ENCODE measurements around the gene NEDD8. TPM values are rescaled to one million over a fixed set of nuclear protein-coding genes. Genes with fewer than 3 reads are reported as not detected.

Gene NEDD8
- total RNA-seq, 2 experiments from 2014 or later: 42.0 to 43.5 TPM

DNA sequence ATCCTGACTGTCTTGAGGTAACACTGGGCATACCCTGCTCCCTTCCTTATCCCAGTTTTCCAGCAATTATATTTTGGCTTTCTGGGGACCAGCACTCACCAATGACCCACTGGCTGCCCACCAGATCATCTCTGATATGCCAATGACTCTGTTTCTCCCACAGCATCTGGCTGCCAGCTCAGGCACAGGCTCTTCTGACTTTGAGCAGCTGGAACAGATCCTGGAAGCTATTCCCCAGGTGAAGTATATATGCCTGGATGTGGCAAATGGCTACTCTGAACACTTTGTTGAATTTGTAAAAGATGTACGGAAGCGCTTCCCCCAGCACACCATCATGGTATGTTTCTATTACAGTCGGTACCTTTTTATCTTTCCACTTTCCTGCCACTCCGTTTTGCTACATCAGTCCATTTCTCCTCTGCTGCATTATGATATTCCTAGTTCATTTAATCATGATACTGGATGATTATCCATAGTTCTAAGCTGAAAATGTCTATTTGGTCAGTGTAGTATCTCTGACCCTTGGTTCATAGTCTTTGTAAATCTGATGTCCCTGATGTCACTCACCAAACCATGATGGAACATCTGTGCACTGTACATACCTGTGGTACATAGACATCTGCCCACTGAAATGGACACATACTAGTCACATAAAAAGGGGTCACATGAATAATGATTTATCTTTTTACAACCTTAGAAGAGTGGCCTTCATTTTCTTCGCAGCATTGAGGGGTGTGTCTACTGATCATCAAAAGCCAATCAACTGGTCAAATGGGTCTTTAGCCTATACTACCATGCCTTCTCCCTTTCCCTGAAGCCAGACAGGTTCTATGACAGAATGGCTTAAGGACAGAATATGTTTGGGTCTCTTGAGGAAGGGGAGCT lies 3.9 kb upstream of the NEDD8 start:
- POLR2A ChIA-PET: interaction anchor here (0.6 to 2.6 kb wide), 5 partner anchors 7 to 74 kb away, joined by 3 to 11 read pairs (median 3); partner anchors contain the start of genes IPO4, MDP1 and RABGGTA
- TF ChIP-seq, protein P1, sequence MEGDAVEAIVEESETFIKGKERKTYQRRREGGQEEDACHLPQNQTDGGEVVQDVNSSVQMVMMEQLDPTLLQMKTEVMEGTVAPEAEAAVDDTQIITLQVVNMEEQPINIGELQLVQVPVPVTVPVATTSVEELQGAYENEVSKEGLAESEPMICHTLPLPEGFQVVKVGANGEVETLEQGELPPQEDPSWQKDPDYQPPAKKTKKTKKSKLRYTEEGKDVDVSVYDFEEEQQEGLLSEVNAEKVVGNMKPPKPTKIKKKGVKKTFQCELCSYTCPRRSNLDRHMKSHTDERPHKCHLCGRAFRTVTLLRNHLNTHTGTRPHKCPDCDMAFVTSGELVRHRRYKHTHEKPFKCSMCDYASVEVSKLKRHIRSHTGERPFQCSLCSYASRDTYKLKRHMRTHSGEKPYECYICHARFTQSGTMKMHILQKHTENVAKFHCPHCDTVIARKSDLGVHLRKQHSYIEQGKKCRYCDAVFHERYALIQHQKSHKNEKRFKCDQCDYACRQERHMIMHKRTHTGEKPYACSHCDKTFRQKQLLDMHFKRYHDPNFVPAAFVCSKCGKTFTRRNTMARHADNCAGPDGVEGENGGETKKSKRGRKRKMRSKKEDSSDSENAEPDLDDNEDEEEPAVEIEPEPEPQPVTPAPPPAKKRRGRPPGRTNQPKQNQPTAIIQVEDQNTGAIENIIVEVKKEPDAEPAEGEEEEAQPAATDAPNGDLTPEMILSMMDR (IDR thresholded peaks at IDR 0.05): no peak
- Mint-ChIP-seq H3K27me3 (no peaks in the 10 kb centered on the region), H3K4me3 (peak overlapping the region; percentile 40), H3K27ac (peak overlapping the region; percentile 93), H3K4me1 (ENCODE audit: low read depth) (peaks cover 91% of the 10 kb centered on the region), H3K36me3 (ENCODE audit: low read depth) (peaks cover 95% of the 10 kb centered on the region), H3K9me3 (no peaks in the 10 kb centered on the region)
- intact Hi-C loops (cut with DNase I, micrococcal nuclease): no loop called here
- Histone ChIP-seq H3K27me3 (ENCODE audit: control insufficient read depth in 1 of 2, insufficient read depth in 2 of 2, low read length in 2 of 2) (no peaks in the 10 kb centered on the region), H3K36me3 (ENCODE audit: insufficient read depth, low read length) (peaks cover 72% of the 10 kb centered on the region), H3K4me3 (ENCODE audit: low read length) (no peak overlapping the region), H3K27ac (ENCODE audit: low read depth in 1 of 2, low read length in 2 of 2) (no peak overlapping the region), H3K4me1 (ENCODE audit: insufficient read depth, low read length) (peaks cover 55% of the 10 kb centered on the region), H3K9me3 (ENCODE audit: control insufficient read depth in 1 of 2, insufficient read depth in 1 of 2, low read length in 2 of 2) (no peaks in the 10 kb centered on the region)
- CTCF ChIA-PET: interaction anchor here (2.0 to 3.3 kb wide), 4 partner anchors 20 to 97 kb away, joined by 7 to 14 read pairs (median 10); partner anchors contain the start of genes IRF9 and MDP1
- ATAC-seq (ENCODE audit: poor library complexity): no peak
- no peak for DNase-seq

DNA sequence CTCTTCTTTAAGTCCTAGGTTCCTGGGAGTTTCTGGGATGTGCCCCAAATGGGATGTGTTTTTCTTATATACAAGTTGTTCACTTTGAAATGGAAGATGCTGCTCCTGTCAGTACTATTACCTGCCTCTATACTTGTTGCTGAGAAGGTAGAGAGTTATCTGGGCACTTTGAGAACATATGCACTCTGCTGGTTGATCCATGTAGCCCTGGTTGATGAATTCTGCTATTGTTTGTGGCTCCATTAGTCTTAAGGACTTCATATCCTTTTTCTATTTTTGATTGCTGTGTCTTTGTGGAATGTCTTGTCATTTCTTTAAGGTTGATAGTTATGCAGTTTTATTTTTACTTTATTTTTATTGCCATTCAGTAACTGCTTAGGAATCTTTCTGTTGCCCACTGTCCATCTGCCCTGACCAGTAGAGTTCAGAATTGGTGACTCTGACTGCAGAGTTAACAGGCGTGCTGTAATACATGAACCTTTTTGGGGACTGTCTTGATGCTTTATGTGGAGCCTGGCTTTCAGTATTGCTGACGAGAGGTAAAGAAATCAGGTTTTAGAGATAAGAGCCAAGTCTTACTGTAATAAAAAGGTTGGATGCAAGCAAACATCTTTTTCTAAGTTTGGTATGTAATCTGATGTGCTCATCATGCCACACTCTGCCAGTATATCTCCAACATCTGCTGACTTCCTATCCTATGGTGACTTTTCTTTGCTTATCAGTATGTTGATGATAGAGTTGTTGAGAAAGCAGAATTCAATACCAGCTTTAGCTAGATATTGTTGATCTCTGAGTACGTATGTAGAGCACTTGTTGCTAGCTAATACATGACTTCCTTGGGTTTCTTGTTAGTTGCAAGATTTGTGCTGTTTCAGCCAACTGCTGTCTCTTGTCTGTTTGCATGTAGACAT lies 2.2 kb upstream of the NEDD8 start:
- Histone ChIP-seq H3K9me3 (ENCODE audit: control insufficient read depth in 1 of 2, insufficient read depth in 1 of 2, low read length in 2 of 2) (no peaks in the 10 kb centered on the region), H3K36me3 (ENCODE audit: insufficient read depth, low read length) (peaks cover 58% of the 10 kb centered on the region), H3K4me1 (ENCODE audit: insufficient read depth, low read length) (peaks cover 43% of the 10 kb centered on the region), H3K27me3 (ENCODE audit: control insufficient read depth in 1 of 2, insufficient read depth in 2 of 2, low read length in 2 of 2) (no peaks in the 10 kb centered on the region), H3K4me3 (ENCODE audit: low read length) (no peak overlapping the region), H3K27ac (ENCODE audit: low read depth in 1 of 2, low read length in 2 of 2) (peak overlapping the region in 1 of 2 donors; percentile 6)
- H3K27me3 Mint-ChIP-seq: no peaks in the 10 kb centered on the region
- peaks cover 77% of the 10 kb centered on the region for H3K4me1 Mint-ChIP-seq (ENCODE audit: low read depth)
- ChIA-PET POLR2A (interaction anchor here (0.7 to 2.6 kb wide), 9 partner anchors 8 to 203 kb away, joined by 3 to 40 read pairs (median 3); partner anchors contain the start of genes DCAF11, IPO4, MDP1 and NRL), CTCF (interaction anchor here (1.0 to 3.1 kb wide), 7 partner anchors 18 to 99 kb away, joined by 3 to 13 read pairs (median 7); partner anchors contain the start of genes IRF9 and MDP1)
- peaks cover 81% of the 10 kb centered on the region for H3K36me3 Mint-ChIP-seq (ENCODE audit: low read depth)
- ATAC-seq (ENCODE audit: poor library complexity) (no peak), DNase-seq (no peak)
- peak overlapping the region; percentile 96 for H3K4me3 Mint-ChIP-seq
- TF ChIP-seq, protein P1 (IDR thresholded peaks at IDR 0.05): no peak
- intact Hi-C loops (cut with DNase I, micrococcal nuclease): loop anchor here (5.0 kb wide), 4 partner anchors 37 to 208 kb away; partner anchors contain the start of genes PSME2 (in 1 of the 2), RABGGTA (in 1 of the 2), RNF31 (in 1 of the 2) and SDR39U1 (in 1 of the 2)
- H3K27ac Mint-ChIP-seq: peak overlapping the region; percentile 93
- no peaks in the 10 kb centered on the region for H3K9me3 Mint-ChIP-seq

DNA sequence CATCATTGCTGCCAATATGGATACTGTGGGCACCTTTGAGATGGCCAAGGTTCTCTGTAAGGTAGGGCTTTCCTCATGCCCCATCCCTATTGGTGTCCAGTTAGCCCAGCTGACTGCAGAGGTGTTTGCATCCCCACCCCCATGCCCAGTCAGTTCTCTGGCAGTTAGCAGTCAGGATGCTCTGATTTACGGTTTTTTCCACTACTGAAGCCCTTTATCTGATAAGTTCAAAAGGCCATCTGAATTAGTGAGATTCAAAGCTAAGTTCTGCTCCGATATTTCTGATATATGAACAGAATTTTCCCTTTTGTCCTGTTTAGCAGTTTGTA lies 1.3 kb upstream of the NEDD8 start:
- CTCF ChIA-PET: interaction anchor here (1.0 to 3.1 kb wide), 5 partner anchors 18 to 100 kb away, joined by 3 to 13 read pairs (median 7); partner anchors contain the start of genes IRF9 and MDP1
- Mint-ChIP-seq H3K9me3 (no peaks in the 10 kb centered on the region), H3K27ac (peak overlapping the region; percentile 93), H3K4me1 (ENCODE audit: low read depth) (peaks cover 74% of the 10 kb centered on the region), H3K27me3 (no peaks in the 10 kb centered on the region), H3K36me3 (ENCODE audit: low read depth) (peaks cover 77% of the 10 kb centered on the region), H3K4me3 (peak overlapping the region; percentile 96)
- Histone ChIP-seq H3K4me1 (ENCODE audit: insufficient read depth, low read length) (peaks cover 35% of the 10 kb centered on the region), H3K27ac (ENCODE audit: low read depth in 1 of 2, low read length in 2 of 2) (peak overlapping the region; percentile 81 to 95), H3K9me3 (ENCODE audit: control insufficient read depth in 1 of 2, insufficient read depth in 1 of 2, low read length in 2 of 2) (no peaks in the 10 kb centered on the region), H3K4me3 (ENCODE audit: low read length) (peak overlapping the region; percentile 98), H3K36me3 (ENCODE audit: insufficient read depth, low read length) (peaks cover 50% of the 10 kb centered on the region), H3K27me3 (ENCODE audit: control insufficient read depth in 1 of 2, insufficient read depth in 2 of 2, low read length in 2 of 2) (no peaks in the 10 kb centered on the region)
- no peak for ATAC-seq (ENCODE audit: poor library complexity)
- DNase-seq: no peak
- TF ChIP-seq, protein P1 (IDR thresholded peaks at IDR 0.05): no peak
- intact Hi-C loops (cut with DNase I, micrococcal nuclease): loop anchor here (2.0 to 5.0 kb wide), 6 partner anchors 36 to 209 kb away; partner anchors contain the start of genes PSME2 (in 2 of the 2), RNF31 (in 2 of the 2), IPO4 (in 1 of the 2) and RABGGTA (in 1 of the 2)
- POLR2A ChIA-PET: interaction anchor here (0.7 to 2.6 kb wide), 9 partner anchors 9 to 204 kb away, joined by 3 to 40 read pairs (median 4); partner anchors contain the start of genes CHMP4A, DCAF11, IRF9 and MDP1

Data from CD4-positive, alpha-beta T cell (primary cell).